Kidney epithelial cell (primary cell): ENCODE results near the gene ETFDH. TPM values are rescaled to one million over a fixed set of nuclear protein-coding genes. Genes with fewer than 3 reads are reported as not detected.

Experiments
- DNase-seq: peaks from one replicate; pipeline ENCODE4 v3.0.0-alpha.2; 2010; ENCODE audit warnings: low read depth
- H3K27me3 ChIP-seq: 2 replicates; pipeline ENCODE4 v1.6.0; 2011; ENCODE audit warnings: low read length; ENCODE audit not compliant: control insufficient read depth, insufficient read depth
- H3K36me3 ChIP-seq: 2 replicates; pipeline ENCODE4 v1.5.1; 2011; ENCODE audit warnings: low read length; ENCODE audit not compliant: control insufficient read depth, insufficient read depth
- H3K4me3 ChIP-seq: 2 replicates; pipeline ENCODE4 v1.5.1; 2011; ENCODE audit warnings: low read depth, mild to moderate bottlenecking, control low read depth, low read length
- CTCF ChIP-seq: IDR thresholded peaks from 2 replicates; pipeline ENCODE4 v1.5.1; 2011; ENCODE audit warnings: mild to moderate bottlenecking, moderate library complexity, low read length, control low read depth, inconsistent platforms; ENCODE audit not compliant: insufficient read depth, poor library complexity, severe bottlenecking
- total RNA-seq: library from RNA; depleted of rRNA; stranded (reverse); fragments of >200 nt; gene quantifications from 2 replicates; pipeline ENCODE4 v1.2.3, GENCODE V29; 2015

ETFDH gene
- total RNA-seq, 1 donor from 2014 or later: 10.5 TPM

GRCh38 chr4:158722291-158722916, 50.3 kb downstream of the ETFDH start:
- no peak for DNase-seq
- Histone ChIP-seq H3K4me3 (peak overlapping the region; percentile 59), H3K36me3 (no peaks in the 10 kb centered on the region), H3K27me3 (no peaks in the 10 kb centered on the region)
- TF ChIP-seq CTCF: no peak

- Histone ChIP-seq H3K4me3 (peak within 1 kb of the TSS; percentile 59), H3K27me3 (no peaks in the 10 kb centered on the region), H3K36me3 (no peaks in the 10 kb centered on the region)
- no peak for TF ChIP-seq CTCF
- peak; percentile 25 for DNase-seq
Measured at GRCh38 chr4:158722917-158723793, 51.1 kb downstream of the ETFDH start, which contains the start of gene PPID. Gene PPID, minus strand, starts transcription at chr4:158723396. Its CDS starts 108 bp downstream, at chr4:158723288.

GRCh38 chr4:158724637-158725036, 52.5 kb downstream of the ETFDH start:
- H3K27me3 ChIP-seq: no peaks in the 10 kb centered on the region
- H3K36me3 ChIP-seq: no peaks in the 10 kb centered on the region
- DNase-seq: no peak

GRCh38 chr4:158726633-158727032, 54.5 kb downstream of the ETFDH start:
- no peak overlapping the region for H3K4me3 ChIP-seq
- DNase-seq: no peak
- no peaks in the 10 kb centered on the region for H3K27me3 ChIP-seq
- no peak for TF ChIP-seq CTCF
- H3K36me3 ChIP-seq: no peaks in the 10 kb centered on the region

More at GRCh38 chr4:158724637-158725036, 52.5 kb downstream of the ETFDH start:
- no peak overlapping the region for H3K4me3 ChIP-seq
- no peak for TF ChIP-seq CTCF

GRCh38 chr4:158728236-158728635, 56.1 kb downstream of the ETFDH start:
- no peak for TF ChIP-seq CTCF
- H3K4me3 ChIP-seq: no peak overlapping the region
- H3K27me3 ChIP-seq: no peaks in the 10 kb centered on the region

More at GRCh38 chr4:158728236-158728635, 56.1 kb downstream of the ETFDH start:
- H3K36me3 ChIP-seq: no peaks in the 10 kb centered on the region
- DNase-seq: no peak
